Stomach (tissue), 9 donors: Measurements from ENCODE around the gene CXCL3. TPM values are rescaled to one million over a fixed set of nuclear protein-coding genes. Genes with fewer than 3 reads are reported as not detected.

Source experiments
- DNase-seq, 2 donors: peaks; one replicate each; pipeline versions ENCODE4 v3.0.0 to v3.0.0-alpha.2; 2013 to 2019
- H3K27ac ChIP-seq, 5 donors: fragments of 200-600 bp in 4 of 5; sonication (generic) in 4 of 5; one replicate each; pipeline ENCODE4 v1.5.1; 2013 to 2019; ENCODE audit warnings: mild to moderate bottlenecking in 1 of 5, moderate library complexity in 1 of 5
- H3K27me3 ChIP-seq, 3 donors: fragments of 200-600 bp; sonication (generic); one replicate each; pipeline ENCODE4 v1.5.1; 2017 to 2019; ENCODE audit warnings: mixed run types in 1 of 3
- H3K36me3 ChIP-seq, 4 donors: fragments of 200-600 bp; sonication (generic); 1 replicate in 3 of 4; 2 replicates in 1 of 4; pipeline ENCODE4 v1.5.1; 2016 to 2019
- H3K4me1 ChIP-seq, 4 donors: fragments of 200-600 bp; sonication (generic); one replicate each; pipeline ENCODE4 v1.5.1; 2016 to 2019
- H3K4me3 ChIP-seq, 4 donors: fragments of 200-600 bp; sonication (generic) in 3 of 4; one replicate each; pipeline ENCODE4 v1.5.1; 2016 to 2019; ENCODE audit warnings: mild to moderate bottlenecking in 1 of 4
- H3K9me3 ChIP-seq, 4 donors: fragments of 200-600 bp; sonication (generic); one replicate each; pipeline ENCODE4 v1.5.1; 2016 to 2019
- CTCF ChIP-seq, 7 experiments: fragments of 450-650 bp in 4 of 7; fragments of 200-600 bp in 3 of 7; sonication (generic) in 3 of 7; IDR thresholded peaks; one replicate each; pipeline ENCODE4 v1.5.1; 2016 to 2019; ENCODE audit warnings: antibody characterized with exemption in 7 of 7, control low read depth in 2 of 7, mild to moderate bottlenecking in 1 of 7
- EP300 ChIP-seq: sonication (generic); formaldehyde crosslinking; IDR thresholded peaks from one replicate; pipeline ENCODE4 v1.6.1; 2017; ENCODE audit warnings: antibody characterized with exemption
- POLR2A ChIP-seq, 4 donors: fragments of 450-650 bp; IDR thresholded peaks; one replicate each; pipeline ENCODE4 v1.6.1; 2016; ENCODE audit warnings: antibody characterized with exemption in 4 of 4, control low read depth in 2 of 4, mild to moderate bottlenecking in 1 of 4, moderate library complexity in 1 of 4
- POLR2AphosphoS5 ChIP-seq, 3 donors: sonication (generic); formaldehyde crosslinking; IDR thresholded peaks; one replicate each; pipeline ENCODE4 v1.6.1; 2016; ENCODE audit warnings: antibody characterized with exemption in 3 of 3
- WGBS, 5 donors: extraction: QIAGEN DNeasy Blood & Tissue Kit in 3 of 5; methylation state at CpG; one replicate each; pipeline versions ENCODE4 v1.1.5 to v1.1.7; 2013 to 2018; 5-methylcytosine and 5-hydroxymethylcytosine counted together
- intact Hi-C: fragments of 100-400 bp; cut with DNase I; formaldehyde crosslinking; loops from one replicate; pipeline ENCODE4 v1.15.1; 2023; ENCODE audit warnings: low total_unique reads
- polyA plus RNA-seq, 3 donors: library from polyadenylated mRNA; stranded (reverse); fragments of 200-250 nt; gene quantifications; one replicate each; pipeline ENCODE4 v1.2.3, GENCODE V29; 2013
- total RNA-seq, 5 donors: library from RNA; depleted of rRNA; stranded (reverse); fragments of >200 nt; gene quantifications; one replicate each; pipeline versions ENCODE4 v1.1.0 to v1.2.3, GENCODE V29; 2014 to 2016
- donor health status: healthy with polysubstance abuse.
- donor health status: Bipolar disorder and iron deficiency.
- donor health status: healthy.

The CXCL3 gene
- total and polyA plus RNA-seq, 8 donors = 2.7 to 94.6 (median 18.5) TPM; not detected in 1

- Histone ChIP-seq H3K4me3 (no peak overlapping the region), H3K9me3 (no peaks in the 10 kb centered on the region), H3K4me1 (peaks cover 0 to 4% (median 0%) of the 10 kb centered on the region in 4 donors), H3K27me3 (no peaks in the 10 kb centered on the region), H3K36me3 (no peaks in the 10 kb centered on the region), H3K27ac (peak overlapping the region in 1 of 5 donors; percentile 10)
- DNase-seq = peak in 1 of 2 donors; percentile 34
- intact Hi-C loops = no loop called here
- no peak for TF ChIP-seq POLR2AphosphoS5 (IDR thresholded peaks at IDR 0.05)
- TF ChIP-seq EP300 = no peak
- no peak for TF ChIP-seq CTCF (IDR thresholded peaks at IDR 0.05)
- TF ChIP-seq POLR2A (IDR thresholded peaks at IDR 0.05) = no peak
These were observed 6.4 kb downstream of the CXCL3 start for GRCh38 chr4:74032064-74032463.

- DNase-seq = no peak
- TF ChIP-seq EP300 (no peak), POLR2A (IDR thresholded peaks at IDR 0.05) (no peak)
- Histone ChIP-seq H3K9me3 (no peaks in the 10 kb centered on the region), H3K4me1 (peaks cover 0 to 4% (median 0%) of the 10 kb centered on the region in 4 donors), H3K27ac (peak overlapping the region in 1 of 5 donors; percentile 10), H3K4me3 (no peak overlapping the region), H3K27me3 (no peaks in the 10 kb centered on the region), H3K36me3 (no peaks in the 10 kb centered on the region)
- intact Hi-C loops = no loop called here
These were observed 6.9 kb downstream of the CXCL3 start for GRCh38 chr4:74031576-74031975.

GRCh38 chr4:74030285-74030684 is 8.2 kb downstream of the CXCL3 start:
- Histone ChIP-seq H3K27ac (no peak overlapping the region), H3K36me3 (no peaks in the 10 kb centered on the region), H3K9me3 (no peaks in the 10 kb centered on the region), H3K4me3 (no peak overlapping the region), H3K4me1 (peaks cover 0 to 4% (median 0%) of the 10 kb centered on the region in 4 donors), H3K27me3 (no peaks in the 10 kb centered on the region)
- no peak for TF ChIP-seq EP300
- TF ChIP-seq POLR2AphosphoS5 (IDR thresholded peaks at IDR 0.05) = no peak
- TF ChIP-seq CTCF (IDR thresholded peaks at IDR 0.05) = no peak
- TF ChIP-seq POLR2A (IDR thresholded peaks at IDR 0.05) = no peak
- no peak for DNase-seq
- intact Hi-C loops = no loop called here

- H3K4me1 ChIP-seq = peaks cover 0 to 4% (median 0%) of the 10 kb centered on the region in 4 donors
- intact Hi-C loops = no loop called here
- no peaks in the 10 kb centered on the region for H3K27me3 ChIP-seq
- H3K36me3 ChIP-seq = no peaks in the 10 kb centered on the region
- WGBS, 5 donors = 2 to 61% (median 49%) methylated on average over 1 of the region's 1 CpG
- DNase-seq = no peak
- no peak overlapping the region for H3K4me3 ChIP-seq
- no peak overlapping the region for H3K27ac ChIP-seq
- no peaks in the 10 kb centered on the region for H3K9me3 ChIP-seq
- TF ChIP-seq EP300 (no peak), POLR2A (IDR thresholded peaks at IDR 0.05) (no peak), CTCF (IDR thresholded peaks at IDR 0.05) (no peak), POLR2AphosphoS5 (IDR thresholded peaks at IDR 0.05) (no peak)
These were observed 10.0 kb downstream of the CXCL3 start for GRCh38 chr4:74028504-74028903.

- intact Hi-C loops = no loop called here
- DNase-seq = peak in 1 of 2 donors; percentile 74
- no peaks in the 10 kb centered on the region for H3K27me3 ChIP-seq
These were observed 14.8 kb downstream of the CXCL3 start for GRCh38 chr4:74023709-74024108.

More at GRCh38 chr4:74023709-74024108, 14.8 kb downstream of the CXCL3 start:
- Histone ChIP-seq H3K36me3 (no peaks in the 10 kb centered on the region), H3K4me1 (peaks cover 0 to 4% (median under 1%) of the 10 kb centered on the region in 4 donors), H3K9me3 (no peaks in the 10 kb centered on the region), H3K27ac (peak overlapping the region in 4 of 5 donors; percentile 58 to 83 (median 64)), H3K4me3 (no peak overlapping the region)
- TF ChIP-seq POLR2AphosphoS5 (IDR thresholded peaks at IDR 0.05) (peak in 2 of 3 donors; percentile 38 to 73), POLR2A (IDR thresholded peaks at IDR 0.05) (no peak)
- WGBS, 5 donors = 36 to 68% (median 46%) methylated on average over 2 of the region's 2 CpGs
